Measurements from ENCODE around the gene ZNF217.
"Not testable (repeated sequence)": the region's sequence is repeated elsewhere in the genome, so short reads cannot be mapped to it uniquely, and the experiment has no call there.

ZNF217 gene

GRCh38 chr20:53626584-53626983 lies 32.9 kb upstream of the ZNF217 start:
- Histone ChIP-seq H2AFZ (ENCODE audit: low read length) (no peak overlapping the region), H3K36me3 (ENCODE audit: insufficient read depth, low read length) (no peaks in the 10 kb centered on the region), H3F3A (ENCODE audit: insufficient read depth, low read length) (peaks cover 16% of the 10 kb centered on the region), H4K20me1 (ENCODE audit: insufficient read depth, low read length) (no peaks in the 10 kb centered on the region), H3K9ac (ENCODE audit: low read length) (no peak overlapping the region), H3K4me2 (ENCODE audit: low read length) (no peak overlapping the region), H3K4me3 (ENCODE audit: low read depth, low read length, poor library complexity, severe bottlenecking) (no peak overlapping the region), H3K9me2 (ENCODE audit: low read depth, low read length) (no peaks in the 10 kb centered on the region), H3K27me3 (ENCODE audit: insufficient read depth, low read length) (no peaks in the 10 kb centered on the region), H3K79me2 (ENCODE audit: insufficient read depth, low read length) (no peaks in the 10 kb centered on the region), H3K27ac (ENCODE audit: low read depth, low read length, poor library complexity, severe bottlenecking) (peak overlapping the region; percentile 98), H3K4me1 (ENCODE audit: insufficient read depth, low read length, severe bottlenecking) (peaks cover 70% of the 10 kb centered on the region), H3K9me3 (ENCODE audit: low read length) (no peaks in the 10 kb centered on the region)
- TF ChIP-seq CTCF (IDR thresholded peaks at IDR 0.05; ENCODE audit: low read length) (no peak), EZH2 (IDR thresholded peaks at IDR 0.05; ENCODE audit: borderline replicate concordance, low read length) (no peak)

- H3K9ac ChIP-seq (ENCODE audit: low read length) = no peak overlapping the region
- H3K4me3 ChIP-seq (ENCODE audit: low read depth, low read length, poor library complexity, severe bottlenecking) = no peak overlapping the region
- H3K9me3 ChIP-seq (ENCODE audit: low read length) = no peaks in the 10 kb centered on the region
- peaks cover 78% of the 10 kb centered on the region for H3K4me1 ChIP-seq (ENCODE audit: insufficient read depth, low read length, severe bottlenecking)
- no peaks in the 10 kb centered on the region for H4K20me1 ChIP-seq (ENCODE audit: insufficient read depth, low read length)
- peak overlapping the region; percentile 98 for H3K27ac ChIP-seq (ENCODE audit: low read depth, low read length, poor library complexity, severe bottlenecking)
- H3K4me2 ChIP-seq (ENCODE audit: low read length) = no peak overlapping the region
- H3F3A ChIP-seq (ENCODE audit: insufficient read depth, low read length) = peaks cover 16% of the 10 kb centered on the region
- TF ChIP-seq CTCF (IDR thresholded peaks at IDR 0.05; ENCODE audit: low read length) = no peak
- no peak for TF ChIP-seq EZH2 (IDR thresholded peaks at IDR 0.05; ENCODE audit: borderline replicate concordance, low read length)
- no peak overlapping the region for H2AFZ ChIP-seq (ENCODE audit: low read length)
- no peaks in the 10 kb centered on the region for H3K27me3 ChIP-seq (ENCODE audit: insufficient read depth, low read length)
- no peaks in the 10 kb centered on the region for H3K79me2 ChIP-seq (ENCODE audit: insufficient read depth, low read length)
- H3K36me3 ChIP-seq (ENCODE audit: insufficient read depth, low read length) = no peaks in the 10 kb centered on the region
- no peaks in the 10 kb centered on the region for H3K9me2 ChIP-seq (ENCODE audit: low read depth, low read length)
Observed at GRCh38 chr20:53625311-53626129, 31.9 kb upstream of the ZNF217 start.

- not testable (repeated sequence) for H3K4me3 ChIP-seq (ENCODE audit: low read depth, low read length, poor library complexity, severe bottlenecking); H3K27me3 ChIP-seq (ENCODE audit: insufficient read depth, low read length); H3K9ac ChIP-seq (ENCODE audit: low read length); H3K9me3 ChIP-seq (ENCODE audit: low read length); H3K4me2 ChIP-seq (ENCODE audit: low read length); H3K36me3 ChIP-seq (ENCODE audit: insufficient read depth, low read length); H2AFZ ChIP-seq (ENCODE audit: low read length); H3K79me2 ChIP-seq (ENCODE audit: insufficient read depth, low read length); H4K20me1 ChIP-seq (ENCODE audit: insufficient read depth, low read length); H3K9me2 ChIP-seq (ENCODE audit: low read depth, low read length)
- peaks cover 16% of the 10 kb centered on the region for H3F3A ChIP-seq (ENCODE audit: insufficient read depth, low read length)
- peaks cover 77% of the 10 kb centered on the region for H3K4me1 ChIP-seq (ENCODE audit: insufficient read depth, low read length, severe bottlenecking)
- H3K27ac ChIP-seq (ENCODE audit: low read depth, low read length, poor library complexity, severe bottlenecking) = peak overlapping the region; percentile 98
Observed at GRCh38 chr20:53624927-53625250, 31.2 kb upstream of the ZNF217 start.
